Stimulated activated CD8-positive, alpha-beta memory T cell treated with anti-CD3 and anti-CD28 coated beads, Interleukin-15, amount 100 ng/mL, for 4 hours (primary cell): ENCODE measurements around the gene FRK.
"Not testable (repeated sequence)": the region's sequence is repeated elsewhere in the genome, so short reads cannot be mapped to it uniquely, and the experiment has no call there.

ENCODE experiments used
- DNase-seq, 2 donors: peaks; one replicate each; pipeline ENCODE4 v3.0.0-alpha.2; 2020; ENCODE audit warnings: low read depth in 2 of 2

The FRK gene, protein sequence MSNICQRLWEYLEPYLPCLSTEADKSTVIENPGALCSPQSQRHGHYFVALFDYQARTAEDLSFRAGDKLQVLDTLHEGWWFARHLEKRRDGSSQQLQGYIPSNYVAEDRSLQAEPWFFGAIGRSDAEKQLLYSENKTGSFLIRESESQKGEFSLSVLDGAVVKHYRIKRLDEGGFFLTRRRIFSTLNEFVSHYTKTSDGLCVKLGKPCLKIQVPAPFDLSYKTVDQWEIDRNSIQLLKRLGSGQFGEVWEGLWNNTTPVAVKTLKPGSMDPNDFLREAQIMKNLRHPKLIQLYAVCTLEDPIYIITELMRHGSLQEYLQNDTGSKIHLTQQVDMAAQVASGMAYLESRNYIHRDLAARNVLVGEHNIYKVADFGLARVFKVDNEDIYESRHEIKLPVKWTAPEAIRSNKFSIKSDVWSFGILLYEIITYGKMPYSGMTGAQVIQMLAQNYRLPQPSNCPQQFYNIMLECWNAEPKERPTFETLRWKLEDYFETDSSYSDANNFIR

DNA sequence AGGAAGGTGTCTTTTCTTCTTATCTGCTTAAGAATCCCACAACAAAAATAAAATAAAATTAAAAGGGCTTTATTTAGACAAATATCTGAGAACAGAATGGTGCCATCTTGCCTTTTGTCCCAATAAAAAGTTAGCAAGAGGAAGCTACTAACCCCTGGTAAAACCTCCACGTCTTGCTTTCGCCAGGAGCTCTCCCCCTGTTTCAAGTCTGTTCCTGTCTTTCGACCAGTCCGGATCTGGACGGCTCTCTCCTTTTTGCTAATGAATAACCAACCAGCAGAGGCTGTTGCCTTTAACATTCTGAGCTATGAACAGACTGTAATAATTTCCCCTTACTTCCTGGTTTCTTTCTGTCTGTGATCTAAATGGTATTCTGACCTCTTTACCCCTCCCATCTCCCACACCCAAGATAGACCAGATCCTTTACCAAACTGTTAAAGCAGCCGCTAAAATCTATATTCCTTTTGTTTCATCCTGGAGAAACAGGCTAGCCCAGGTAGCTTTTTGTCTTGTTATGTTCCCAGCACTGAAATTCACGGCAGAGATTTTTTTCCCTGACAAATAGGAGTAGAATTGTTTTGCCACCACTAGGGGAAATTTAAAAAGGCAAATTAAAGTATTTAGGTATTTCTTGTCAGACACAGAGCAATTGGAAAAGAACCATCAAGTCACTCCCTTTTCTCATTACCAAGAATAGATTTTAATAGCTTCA is at the start of gene FRK:
Gene FRK (minus strand): TSS at position 320 of the 712 bp plus-strand sequence. CDS start 580 bp downstream, outside the sequence.
- DNase-seq = no peak

DNA sequence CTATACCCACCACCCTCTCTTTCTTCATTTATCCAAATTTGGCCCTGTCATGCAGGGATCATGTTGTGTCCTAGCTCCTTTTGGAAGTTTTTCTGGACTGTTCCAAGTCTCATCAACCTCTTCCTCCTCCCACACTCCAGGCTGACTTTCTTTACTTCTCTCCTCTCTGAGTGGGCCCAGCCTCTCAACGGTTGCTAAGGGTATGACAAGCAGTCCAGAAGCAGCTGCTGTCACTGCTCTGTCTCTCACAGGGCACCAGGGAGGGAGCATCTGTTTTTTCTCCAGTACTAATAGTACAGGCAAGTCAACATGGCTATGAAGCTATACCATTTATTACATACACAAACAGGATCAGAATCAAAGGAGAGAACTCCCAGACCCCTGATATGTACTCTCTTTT is 48.1 kb upstream of the FRK start:
- DNase-seq = no peak

DNA sequence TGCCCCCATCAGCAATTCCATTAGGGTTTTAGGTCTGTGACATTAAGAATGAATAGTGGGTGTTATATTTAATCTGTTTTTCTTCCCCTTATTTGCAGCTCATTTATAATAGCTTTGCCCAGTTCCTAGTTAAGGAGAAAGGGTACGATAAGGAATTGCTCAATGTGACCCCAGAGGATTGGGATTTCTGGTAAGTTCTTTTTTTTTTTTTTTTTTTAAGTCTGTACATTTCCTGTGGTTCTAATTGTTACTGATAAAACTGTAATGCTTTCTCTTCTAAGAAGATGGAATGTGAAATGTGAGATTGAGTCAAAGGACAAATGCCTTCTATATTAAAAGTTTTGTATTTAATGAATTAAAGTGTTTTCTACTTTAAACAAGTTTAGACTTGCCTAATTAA is 45.5 kb upstream of the FRK start:
- no peak for DNase-seq

DNA sequence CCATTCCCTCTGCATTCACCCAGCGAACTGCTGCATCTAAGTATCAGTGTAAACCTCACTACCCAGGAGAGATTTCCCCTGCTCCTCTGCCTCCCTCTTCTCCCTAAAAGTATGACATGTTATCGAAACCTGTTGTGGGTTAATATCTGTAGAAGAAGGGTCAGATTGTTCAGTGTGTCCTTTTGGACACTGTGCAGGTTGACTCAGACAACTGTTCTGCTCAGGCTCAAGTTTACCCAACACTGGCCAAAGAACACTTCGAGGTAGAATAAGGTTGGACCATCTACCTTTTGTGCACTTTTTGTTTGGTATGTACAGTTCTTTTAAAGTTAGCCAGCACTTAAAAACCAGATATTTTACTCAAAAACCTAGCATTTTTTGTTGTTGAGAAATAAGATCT is 44.6 kb upstream of the FRK start:
- DNase-seq = no peak

DNA sequence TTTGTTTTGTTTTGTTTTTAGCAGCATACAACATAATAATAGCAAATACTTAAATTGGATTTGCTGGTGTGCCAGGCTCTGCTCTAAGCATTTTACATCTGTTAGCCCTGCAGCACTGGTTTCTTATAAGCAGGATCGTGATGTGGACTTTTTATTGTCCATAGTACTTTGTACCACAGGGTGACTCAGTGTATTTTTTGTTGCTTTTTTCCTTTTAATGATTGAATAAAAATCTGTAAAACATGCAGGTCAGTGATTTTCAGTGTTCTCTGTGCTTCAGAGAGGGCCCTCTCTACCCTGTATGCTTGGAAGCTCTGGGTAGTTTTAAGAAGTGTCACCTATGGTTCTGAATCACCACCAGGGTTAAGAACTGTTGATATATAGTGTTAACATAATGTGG is 43.9 kb upstream of the FRK start:
- DNase-seq = no peak

DNA sequence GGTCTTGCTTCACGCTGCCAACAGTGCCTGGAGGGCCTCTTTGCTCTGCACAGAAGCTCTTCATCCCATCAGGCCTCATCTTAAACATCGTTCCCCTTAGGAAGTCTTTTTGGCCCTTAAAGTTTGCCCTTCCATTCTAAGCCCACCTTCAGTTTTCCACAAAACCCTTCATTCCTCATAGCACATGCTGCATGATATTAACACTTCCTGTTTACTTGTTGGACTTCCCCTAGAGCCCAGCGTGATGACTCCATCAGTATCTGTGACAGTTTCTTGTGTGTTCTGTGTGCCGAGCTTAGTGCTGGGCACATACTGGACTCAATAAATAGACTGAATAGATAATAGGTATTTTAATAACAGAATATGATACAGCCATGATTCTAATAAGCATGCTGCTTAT is 42.2 kb upstream of the FRK start:
- no peak for DNase-seq

DNA sequence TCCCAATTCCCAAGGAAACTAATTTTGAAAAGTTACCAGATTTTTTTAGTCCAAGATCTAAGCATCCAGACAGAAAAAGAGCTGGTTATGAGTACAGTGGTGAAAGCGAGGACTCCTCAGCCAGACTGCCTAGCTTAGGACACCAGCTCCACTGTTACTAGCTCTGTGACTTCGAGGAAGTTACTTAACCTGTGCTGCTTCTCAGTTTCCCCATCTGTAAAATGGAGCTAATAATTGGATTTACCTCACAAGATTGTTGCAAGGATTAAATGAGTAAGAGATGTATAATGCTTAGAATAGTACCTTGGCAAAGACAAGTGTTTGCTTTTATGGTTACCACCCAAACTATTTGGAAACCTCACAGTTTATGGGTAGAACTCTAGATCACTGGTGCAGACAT is 41.1 kb upstream of the FRK start:
- DNase-seq = no peak

DNA sequence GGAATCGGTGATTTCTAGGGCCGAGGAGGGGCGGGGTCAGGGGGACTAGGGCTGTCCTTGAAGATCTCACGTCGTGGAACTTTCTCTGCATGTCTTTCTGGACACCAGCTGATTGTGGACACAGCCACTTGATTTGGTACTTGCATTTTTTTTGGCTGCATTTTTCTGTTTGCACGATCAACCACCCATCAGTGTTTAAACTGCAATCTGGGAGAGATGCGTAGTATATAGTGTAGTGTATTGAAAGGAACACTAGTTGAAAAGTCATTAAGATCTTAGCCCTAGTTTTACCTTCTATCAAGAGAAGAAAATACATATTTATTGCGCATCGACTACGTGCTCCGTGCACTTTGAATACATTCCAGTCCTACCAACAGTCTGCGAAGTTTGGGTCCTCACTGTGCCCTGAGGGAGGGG is 40.6 kb upstream of the FRK start:
- DNase-seq = peak in 1 of 2 donors; percentile 46

DNA sequence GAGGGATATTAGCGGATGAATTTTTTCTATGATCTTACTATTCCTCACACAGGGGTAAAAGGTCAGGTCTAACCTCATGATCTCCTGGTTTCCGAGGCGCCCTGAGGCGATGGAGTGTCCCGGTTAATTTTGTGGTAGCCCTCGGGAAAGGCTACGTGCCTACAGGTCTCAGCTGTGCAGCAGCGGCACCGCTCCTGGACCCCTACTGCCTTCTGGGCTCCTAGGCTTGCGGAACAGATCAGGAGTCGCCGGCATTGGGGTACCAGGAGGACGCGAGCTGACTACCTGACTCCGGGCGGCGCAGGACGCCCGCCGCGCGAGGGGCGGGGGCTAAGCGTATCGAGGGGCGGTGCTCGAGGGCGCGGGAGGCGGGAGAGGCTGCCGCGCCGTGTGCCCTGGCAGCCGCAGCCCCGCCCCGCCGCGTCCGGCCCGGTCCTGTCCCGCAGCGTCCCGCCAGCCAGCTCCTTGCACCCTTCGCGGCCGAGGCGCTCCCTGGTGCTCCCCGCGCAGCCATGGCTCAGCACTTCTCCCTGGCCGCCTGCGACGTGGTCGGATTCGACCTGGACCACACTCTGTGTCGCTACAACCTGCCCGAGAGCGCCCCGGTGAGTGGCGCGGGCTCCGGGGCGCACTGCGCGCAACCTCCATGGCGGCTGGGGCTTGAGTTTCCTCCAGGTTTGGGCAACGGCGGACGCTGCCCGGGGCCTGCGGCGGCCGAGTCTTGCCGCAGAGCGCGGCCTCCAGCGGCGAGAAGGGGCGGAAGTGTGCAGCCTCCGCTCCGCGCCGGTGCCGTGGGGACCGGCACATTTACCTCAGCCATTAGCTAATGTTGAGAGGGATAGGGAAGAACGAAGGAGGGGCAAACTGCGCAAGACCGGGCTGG is 40.0 kb upstream of the FRK start, which contains the start of gene NT5DC1:
Gene NT5DC1 (plus strand): TSS at position 435 of the 883 bp plus-strand sequence. CDS start 78 bp downstream, at position 513.
- peak; percentile 60 to 67 for DNase-seq

DNA sequence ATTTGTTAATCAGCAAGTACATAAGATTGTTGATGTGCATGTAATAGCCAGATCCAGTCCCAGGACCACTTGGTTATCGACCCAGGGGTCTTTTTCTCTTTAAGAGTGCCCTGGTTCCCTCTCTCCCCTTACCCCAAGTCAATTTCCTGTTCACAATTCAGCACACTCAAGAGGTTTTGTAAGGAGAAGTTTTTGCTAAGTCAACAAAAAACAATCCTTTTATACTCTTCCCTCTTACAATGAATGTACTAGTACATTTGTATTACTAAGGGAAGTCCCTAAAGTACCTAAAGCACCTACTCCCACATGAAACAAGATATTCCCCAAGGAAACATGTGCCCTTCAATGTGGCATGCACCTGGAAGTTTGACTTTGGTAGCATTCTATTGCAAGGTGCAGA is 38.3 kb upstream of the FRK start:
- no peak for DNase-seq

DNA sequence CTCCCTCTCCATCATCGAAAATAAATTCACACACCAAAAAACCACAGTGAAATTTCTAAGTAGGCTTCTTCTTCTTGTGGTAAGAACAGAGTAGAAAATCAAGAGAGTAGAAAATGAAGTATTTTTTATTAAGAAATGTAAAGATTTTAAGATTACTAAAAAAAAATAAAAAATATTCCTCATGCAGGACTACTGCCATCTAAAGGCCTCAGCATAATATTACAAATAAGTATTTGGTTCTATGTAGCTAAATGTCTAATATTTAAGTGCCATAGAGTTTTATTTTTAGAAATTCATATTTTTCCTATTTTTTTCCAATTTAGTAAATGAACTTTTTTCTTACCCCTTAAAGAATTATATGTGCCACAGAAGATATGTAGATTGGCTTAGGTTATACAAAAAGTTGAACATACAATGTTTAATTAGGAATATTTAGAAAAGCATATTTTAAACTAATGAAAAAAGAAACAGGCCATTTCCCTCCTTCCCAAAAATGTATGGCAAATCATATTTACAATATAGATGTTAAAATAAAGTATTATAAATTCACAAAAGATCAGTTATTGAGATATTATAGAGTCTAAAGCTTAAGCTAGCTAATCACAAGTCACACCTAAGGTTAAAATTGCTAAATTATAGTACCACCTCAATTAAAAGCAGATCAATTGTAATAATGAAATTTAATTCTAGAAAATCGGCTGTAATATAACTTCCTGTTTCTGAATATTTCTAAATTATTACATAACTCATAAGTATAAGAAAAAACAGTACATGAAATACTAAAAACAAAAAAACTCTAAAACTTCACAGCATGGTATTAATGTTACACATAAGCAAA is 36.5 kb upstream of the FRK start:
- DNase-seq = no peak

DNA sequence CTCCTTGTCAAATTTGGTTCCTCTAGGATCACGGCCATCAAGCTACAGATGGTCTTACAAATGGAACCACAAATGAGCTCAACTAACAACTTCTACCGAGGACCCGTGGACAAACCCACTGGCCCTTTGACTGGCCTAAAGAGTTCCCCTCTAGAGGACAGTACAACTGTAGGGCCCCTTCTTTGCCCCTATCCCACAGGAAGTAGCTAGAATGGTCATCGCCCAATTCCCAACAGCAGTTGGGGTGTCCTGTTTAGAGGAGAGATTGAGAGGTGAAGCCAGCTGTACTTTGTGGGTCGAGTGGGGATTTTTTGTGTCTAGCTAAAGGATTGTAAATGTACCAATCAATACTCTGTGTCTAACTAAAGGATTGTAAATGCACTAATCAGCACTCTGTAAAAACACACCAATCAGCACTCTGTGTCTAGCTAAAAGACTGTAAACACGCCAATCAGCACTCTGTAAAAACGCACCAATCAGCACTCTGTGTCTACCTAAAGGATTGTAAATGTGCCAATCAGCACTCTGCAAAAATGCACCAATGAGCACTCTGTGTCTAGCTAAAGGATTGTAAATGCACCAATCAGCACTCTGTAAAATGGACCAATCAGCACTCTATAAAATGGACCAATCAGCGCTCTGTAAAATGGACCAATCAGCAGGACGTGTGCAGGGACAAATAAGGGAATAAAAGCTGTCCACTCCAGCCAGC is 35.5 kb upstream of the FRK start:
- not testable (repeated sequence) for DNase-seq

DNA sequence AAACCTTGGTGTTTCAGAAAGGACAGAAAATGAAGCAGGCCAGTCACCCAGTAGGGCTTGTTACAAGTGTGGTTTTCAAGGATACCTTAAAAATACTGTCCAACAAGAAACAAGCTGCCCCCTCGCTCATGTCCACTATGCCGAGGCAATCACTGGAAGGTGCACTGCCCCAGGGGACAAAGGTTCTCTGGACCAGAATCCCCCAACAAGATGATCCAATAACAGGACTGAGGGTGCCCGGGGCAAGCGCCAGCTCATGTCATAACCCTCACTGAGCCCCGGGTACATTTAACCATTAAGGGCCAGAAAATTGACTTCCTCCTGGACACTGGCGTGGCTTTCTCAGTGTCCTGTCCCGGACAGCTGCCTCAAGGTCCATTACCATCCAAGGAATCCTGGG is 33.4 kb upstream of the FRK start:
- DNase-seq = no peak

DNA sequence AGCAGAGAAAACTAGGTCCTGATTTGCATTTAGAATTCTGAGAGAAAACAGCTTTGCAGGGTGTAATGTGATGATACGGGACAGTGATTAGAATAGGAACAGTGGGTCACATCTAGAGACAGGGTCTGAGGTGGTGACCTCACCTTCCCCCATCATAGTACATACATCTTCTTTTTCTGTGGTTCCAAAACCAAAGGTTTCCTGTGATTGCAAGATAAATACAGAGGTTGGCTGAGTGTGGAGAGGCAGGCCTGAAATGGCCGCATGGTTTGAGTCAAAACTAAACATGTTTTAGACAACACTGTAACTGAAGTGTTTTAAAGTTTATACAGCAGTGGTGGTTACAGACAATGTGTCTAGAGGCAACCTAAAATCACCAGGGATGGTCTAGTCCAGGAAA is 29.6 kb upstream of the FRK start:
- DNase-seq = no peak

DNA sequence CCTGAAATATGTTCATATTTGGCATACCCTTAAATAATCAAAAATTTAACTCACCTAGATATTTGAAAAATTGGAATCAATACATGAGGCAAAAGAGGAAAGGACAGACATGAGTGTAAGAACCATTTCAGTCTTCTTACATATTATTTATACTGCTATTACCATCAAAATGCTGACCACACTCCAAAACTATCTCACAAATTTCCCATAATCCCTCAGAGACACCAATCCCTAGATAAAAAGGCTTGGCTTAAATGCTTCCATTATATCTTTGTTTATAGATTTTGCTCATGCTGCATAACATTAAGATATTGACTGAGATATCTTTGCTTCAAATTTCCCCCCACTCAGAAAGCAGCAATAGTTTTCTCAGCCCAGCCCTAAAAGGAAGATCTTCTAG is 28.3 kb upstream of the FRK start:
- no peak for DNase-seq

DNA sequence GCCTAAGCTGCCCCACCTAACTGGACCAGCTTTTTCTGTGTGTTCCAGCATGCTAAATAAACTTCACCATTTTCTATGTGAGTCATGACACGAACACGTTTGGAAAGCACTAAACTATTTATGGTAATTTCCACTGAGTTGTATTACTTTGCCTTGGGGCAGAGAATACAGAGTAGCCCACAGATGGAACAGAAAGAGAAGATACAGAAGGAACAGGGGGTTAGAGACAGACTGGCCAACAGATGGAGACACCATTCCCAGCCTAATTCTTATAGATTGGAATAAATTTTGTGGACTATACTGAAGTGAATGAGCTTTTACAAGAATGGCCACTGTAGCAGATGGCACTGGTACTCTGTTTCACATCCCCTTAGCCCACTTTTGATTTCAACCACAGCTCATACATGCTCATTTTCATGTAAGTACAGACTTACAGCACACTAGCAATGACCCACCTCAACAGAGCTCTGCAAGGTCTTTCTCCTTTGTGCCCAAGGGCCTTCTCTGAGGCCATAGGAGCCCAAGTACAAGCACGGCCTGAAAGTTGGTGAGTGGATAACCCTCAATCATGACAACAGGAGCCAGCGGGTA is 26.8 kb upstream of the FRK start:
- DNase-seq = no peak

DNA sequence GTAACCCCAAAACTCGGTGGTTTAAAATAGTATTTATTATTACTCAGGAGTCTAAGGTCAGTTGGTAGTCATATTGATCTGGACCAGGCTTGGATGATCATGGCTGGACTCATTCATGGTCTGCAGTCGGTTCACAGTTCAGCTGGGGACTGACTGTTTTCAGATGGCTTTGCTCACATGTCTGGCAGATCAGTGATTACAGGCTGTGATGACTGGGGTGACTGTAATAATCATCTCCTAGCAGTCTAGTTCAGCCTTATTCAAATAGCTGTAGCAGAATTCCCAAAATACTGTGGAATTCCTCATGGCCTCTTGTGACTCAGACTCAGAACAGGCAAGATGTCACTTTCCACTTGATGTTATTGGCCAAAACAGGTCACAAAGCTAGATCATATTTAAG is 23.6 kb upstream of the FRK start:
- no peak for DNase-seq

DNA sequence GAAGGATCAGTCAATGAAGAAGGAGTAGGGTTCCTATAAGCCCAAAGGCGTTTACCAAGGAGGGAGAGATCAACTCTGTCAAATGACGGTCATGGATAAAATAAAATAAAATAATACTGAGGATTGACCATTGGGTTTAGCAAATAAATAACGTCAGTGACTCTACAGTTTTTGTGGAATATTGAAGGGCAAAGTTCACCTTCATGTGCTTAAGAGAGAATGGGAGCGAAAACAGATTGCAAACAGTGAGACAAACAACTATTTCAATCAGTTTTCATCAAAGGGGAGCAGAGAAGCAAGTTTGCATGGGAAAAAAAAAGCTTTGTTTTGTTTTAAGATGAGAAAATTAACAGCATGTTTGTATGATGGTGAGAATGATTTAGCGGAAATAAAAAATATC is 22.4 kb upstream of the FRK start:
- no peak for DNase-seq

DNA sequence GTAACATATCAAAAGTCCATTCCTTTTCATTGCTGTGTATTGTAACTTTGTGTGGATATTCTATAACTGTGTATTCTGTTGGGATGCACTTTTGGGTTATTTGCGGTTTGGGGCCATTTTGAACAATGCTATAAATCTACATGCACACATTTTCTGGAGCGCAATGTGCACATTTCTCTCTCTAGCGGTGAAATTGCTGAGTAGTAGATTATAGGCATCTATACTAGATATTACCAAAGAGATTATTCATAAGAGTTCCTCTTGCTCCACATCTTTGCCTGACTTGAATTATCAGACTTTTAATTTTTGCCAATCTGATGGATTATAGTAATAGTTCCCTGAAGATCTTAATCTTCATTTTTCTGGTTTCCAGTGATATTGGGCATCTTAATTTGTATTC is 18.3 kb upstream of the FRK start:
- no peak for DNase-seq

DNA sequence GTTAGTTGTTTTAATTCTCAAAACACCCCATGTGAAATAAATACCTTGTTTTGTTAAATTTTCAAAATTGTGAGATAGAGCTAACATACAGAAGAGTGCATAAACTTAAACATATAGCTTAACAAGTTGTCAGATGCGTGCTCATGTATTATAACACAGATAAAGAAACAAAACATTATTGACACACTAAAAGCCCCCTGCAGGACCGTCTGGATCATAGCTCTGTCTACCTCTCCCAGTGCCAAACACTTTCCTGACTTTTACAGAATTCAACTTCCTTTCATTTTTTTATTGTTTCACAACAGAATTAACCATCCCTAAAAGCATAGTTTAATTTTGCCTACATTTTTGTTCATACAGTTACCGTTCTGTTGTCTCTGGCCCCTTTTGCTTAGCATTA is 17.8 kb upstream of the FRK start:
- no peak for DNase-seq
